Type B pancreatic cell (in vitro differentiated cells): Measurements from ENCODE around the gene TMEM50B. TPM values are rescaled to one million over a fixed set of nuclear protein-coding genes. Genes with fewer than 3 reads are reported as not detected.

Source experiments
- DNase-seq: peaks from one replicate; pipeline ENCODE4 v3.0.0; 2021; ENCODE audit warnings: mixed read lengths; ENCODE audit not compliant: unreplicated experiment; ENCODE audit errors: extremely low spot score
- H3K27ac Mint-ChIP-seq: 2 replicates; pipeline ENCODE4 v1.8.0; 2021; ENCODE audit warnings: mild to moderate bottlenecking, mixed read lengths
- H3K27me3 Mint-ChIP-seq: 2 replicates; pipeline ENCODE4 v1.8.0; 2021; ENCODE audit warnings: mixed read lengths
- H3K36me3 Mint-ChIP-seq: 2 replicates; pipeline ENCODE4 v1.8.0; 2021; ENCODE audit warnings: mixed read lengths
- H3K4me1 Mint-ChIP-seq: one replicate; pipeline ENCODE4 v1.8.0; 2021; ENCODE audit warnings: mixed read lengths; ENCODE audit not compliant: unreplicated experiment
- H3K4me3 Mint-ChIP-seq: 2 replicates; pipeline ENCODE4 v1.8.0; 2021; ENCODE audit warnings: mild to moderate bottlenecking, mixed read lengths
- H3K9me3 Mint-ChIP-seq: 2 replicates; pipeline ENCODE4 v1.8.0; 2021; ENCODE audit warnings: mixed read lengths
- CTCF ChIP-seq: fragments of 200-600 bp; sonication (generic); conservative IDR thresholded peaks from 2 replicates; pipeline ENCODE4 v1.5.0; 2021; ENCODE audit warnings: antibody characterized with exemption, mild to moderate bottlenecking
- total RNA-seq: library from RNA; stranded (reverse); gene quantifications from 2 replicates; pipeline ENCODE4 v1.2.1, GENCODE V29; 2021; ENCODE audit warnings: low replicate concordance

TMEM50B gene
- total RNA-seq, 1 donor from 2014 or later: 44.7 TPM

GRCh38 chr21:33444499-33444898 is 35.3 kb downstream of the TMEM50B start:
- Mint-ChIP-seq H3K27ac (no peak overlapping the region), H3K4me3 (no peak overlapping the region), H3K9me3 (no peaks in the 10 kb centered on the region), H3K27me3 (no peaks in the 10 kb centered on the region), H3K36me3 (peaks cover 8% of the 10 kb centered on the region), H3K4me1 (peaks cover 4% of the 10 kb centered on the region)
- no peak for TF ChIP-seq CTCF
- DNase-seq: no peak

GRCh38 chr21:33443194-33443593 is 36.6 kb downstream of the TMEM50B start:
- Mint-ChIP-seq H3K4me1 (peaks cover 4% of the 10 kb centered on the region), H3K9me3 (no peaks in the 10 kb centered on the region), H3K4me3 (no peak overlapping the region), H3K27ac (no peak overlapping the region), H3K27me3 (no peaks in the 10 kb centered on the region), H3K36me3 (peaks cover 3% of the 10 kb centered on the region)
- no peak for DNase-seq
- TF ChIP-seq CTCF: no peak

- Mint-ChIP-seq H3K9me3 (no peaks in the 10 kb centered on the region), H3K4me3 (no peak overlapping the region), H3K27ac (peak overlapping the region; percentile 73), H3K36me3 (peaks cover 5% of the 10 kb centered on the region), H3K27me3 (no peaks in the 10 kb centered on the region), H3K4me1 (peaks cover 4% of the 10 kb centered on the region)
- DNase-seq: no peak
- TF ChIP-seq CTCF: no peak
Observed at GRCh38 chr21:33441489-33442477, 38.0 kb downstream of the TMEM50B start.

GRCh38 chr21:33437140-33437539 is 42.6 kb downstream of the TMEM50B start:
- no peak overlapping the region for H3K27ac Mint-ChIP-seq
- H3K9me3 Mint-ChIP-seq: no peaks in the 10 kb centered on the region
- peaks cover 28% of the 10 kb centered on the region for H3K36me3 Mint-ChIP-seq
- TF ChIP-seq CTCF: no peak
- H3K27me3 Mint-ChIP-seq: no peaks in the 10 kb centered on the region
- H3K4me1 Mint-ChIP-seq: no peaks in the 10 kb centered on the region
- H3K4me3 Mint-ChIP-seq: no peak overlapping the region
- no peak for DNase-seq

- no peak for DNase-seq
- H3K36me3 Mint-ChIP-seq: peaks cover 33% of the 10 kb centered on the region
- peak overlapping the region; percentile 77 for H3K27ac Mint-ChIP-seq
- no peaks in the 10 kb centered on the region for H3K27me3 Mint-ChIP-seq
- no peaks in the 10 kb centered on the region for H3K9me3 Mint-ChIP-seq
- no peak for TF ChIP-seq CTCF
- no peak overlapping the region for H3K4me3 Mint-ChIP-seq
- no peaks in the 10 kb centered on the region for H3K4me1 Mint-ChIP-seq
Observed at GRCh38 chr21:33434770-33435360, 44.9 kb downstream of the TMEM50B start.
